Keratinocyte (primary cell): Measurements from ENCODE around the gene CLTB. TPM values are rescaled to one million over a fixed set of nuclear protein-coding genes. Genes with fewer than 3 reads are reported as not detected.

ENCODE experiments used
- DNase-seq: peaks from one replicate; pipeline ENCODE4 v3.0.0-alpha.2; 2011; ENCODE audit warnings: low read depth, missing footprints, low spot score
- FAIRE-seq: peaks from 2 replicates; lab custom pipeline; 2011; peaks lifted over from hg19 to GRCh38; lab: Jason Lieb, UNC
- H2AFZ ChIP-seq: 2 replicates; pipeline ENCODE4 v1.6.0; 2012; ENCODE audit warnings: low read length, control low read depth, inconsistent platforms; ENCODE audit not compliant: control insufficient read depth
- H3K27ac ChIP-seq: 2 replicates; pipeline ENCODE4 v1.5.1; 2011; ENCODE audit warnings: low read length; ENCODE audit not compliant: control insufficient read depth, insufficient read depth
- H3K27me3 ChIP-seq: 3 replicates; pipeline ENCODE4 v1.6.0; 2011; ENCODE audit warnings: low read length; ENCODE audit not compliant: control insufficient read depth, insufficient read depth; ENCODE audit errors: extremely low read depth
- H3K36me3 ChIP-seq, 2 experiments: 2 replicates in 1 of 2; 3 replicates in 1 of 2; pipeline ENCODE4 v1.5.1; 2011; ENCODE audit warnings: low read length in 2 of 2, mild to moderate bottlenecking in 1 of 2; ENCODE audit not compliant: control insufficient read depth in 2 of 2, insufficient read depth in 2 of 2; ENCODE audit errors: extremely low read depth in 1 of 2
- H3K4me1 ChIP-seq: 3 replicates; pipeline ENCODE4 v1.5.1; 2011; ENCODE audit warnings: low read length; ENCODE audit not compliant: control insufficient read depth, insufficient read depth; ENCODE audit errors: extremely low read depth
- H3K4me2 ChIP-seq: 3 replicates; pipeline ENCODE4 v1.6.0; 2011; ENCODE audit warnings: low read depth, low read length; ENCODE audit not compliant: control insufficient read depth, insufficient read depth; ENCODE audit errors: extremely low read depth
- H3K4me3 ChIP-seq, 3 experiments: fragments of 200-600 bp in 1 of 3; sonication (generic) in 1 of 3; 2 replicates in 2 of 3; 3 replicates in 1 of 3; pipeline ENCODE4 v1.5.1; 2011 to 2016; ENCODE audit warnings: low read length in 3 of 3, mild to moderate bottlenecking in 3 of 3, control low read depth in 2 of 3, inconsistent platforms in 1 of 3, low read depth in 1 of 3, mixed read lengths in 1 of 3, mixed run types in 1 of 3, moderate library complexity in 1 of 3; ENCODE audit not compliant: control insufficient read depth in 2 of 3, insufficient read depth in 2 of 3; ENCODE audit errors: extremely low read depth in 1 of 3
- H3K79me2 ChIP-seq: 2 replicates; pipeline ENCODE4 v1.6.0; 2012; ENCODE audit warnings: low read length; ENCODE audit not compliant: control insufficient read depth, insufficient read depth
- H3K9ac ChIP-seq: 3 replicates; pipeline ENCODE4 v1.6.0; 2011; ENCODE audit warnings: low read length; ENCODE audit not compliant: control insufficient read depth, insufficient read depth; ENCODE audit errors: extremely low read depth
- H3K9me1 ChIP-seq: 3 replicates; pipeline ENCODE4 v1.6.0; 2011; ENCODE audit warnings: low read length; ENCODE audit not compliant: control insufficient read depth, insufficient read depth; ENCODE audit errors: extremely low read depth
- H3K9me3 ChIP-seq: 2 replicates; pipeline ENCODE4 v1.5.1; 2012; ENCODE audit warnings: low read depth, low read length; ENCODE audit not compliant: control insufficient read depth
- H4K20me1 ChIP-seq: 3 replicates; pipeline ENCODE4 v1.6.0; 2011; ENCODE audit warnings: low read length; ENCODE audit not compliant: control insufficient read depth, insufficient read depth; ENCODE audit errors: extremely low read depth
- CTCF ChIP-seq, 3 experiments: IDR thresholded peaks in 1 of 3; conservative IDR thresholded peaks in 1 of 3; optimal IDR thresholded peaks in 1 of 3; 2 replicates in 2 of 3; 3 replicates in 1 of 3; pipeline versions ENCODE3 to v1.5.1; 2011; ENCODE audit warnings: low read length in 3 of 3, mild to moderate bottlenecking in 3 of 3, moderate library complexity in 2 of 3, control low read depth in 1 of 3, inconsistent platforms in 1 of 3; ENCODE audit not compliant: insufficient read depth in 2 of 3; ENCODE audit errors: extremely low read depth in 1 of 3
- EZH2 ChIP-seq: IDR thresholded peaks from one replicate; pipeline ENCODE4 v1.6.1; 2012; ENCODE audit warnings: inconsistent platforms, mild to moderate bottlenecking, low read length, moderate library complexity
- dilution Hi-C: fragments of 300-500 bp; cut with MboI; formaldehyde crosslinking; loops from one replicate; pipeline ENCODE4 v1.7.0; 2020; ENCODE audit warnings: low sequenced_read_pairs; ENCODE audit not compliant: extremely low pct_ligation_motif_present
- polyA plus RNA-seq, 5 experiments: library from polyadenylated mRNA; depleted of rRNA in 3 of 5; stranded (reverse) in 3 of 5; stranded (forward) in 1 of 5; unstranded in 1 of 5; fragments of >200 nt; gene quantifications; 1 replicate in 1 of 5; 2 replicates in 3 of 5; 3 replicates in 1 of 5; pipeline versions ENCODE4 v1.2.1 to v1.2.3, GENCODE V29; 2011 to 2012; ENCODE audit warnings: missing spikeins in 2 of 5, low read depth in 1 of 5, low replicate concordance in 1 of 5

The CLTB gene
- polyA plus RNA-seq, 1 donor (not counting 4 experiments of a cell fraction or from before 2014, with no cell fraction given) = 326 TPM

- dilution Hi-C loops = no loop called here
- TF ChIP-seq CTCF (optimal IDR thresholded peaks at IDR 0.05 in 1 of 3, IDR thresholded peaks at IDR 0.05 in 1 of 3, conservative IDR thresholded peaks at IDR 0.05 in 1 of 3; ENCODE audit: extremely low read depth in 1 of 3, insufficient read depth in 2 of 3, low read length in 3 of 3) (no peak), EZH2 (no peak)
- no peak for FAIRE-seq
Measured at GRCh38 chr5:176394096-176394495, 22.2 kb downstream of the CLTB start.

GRCh38 chr5:176392526-176392925 is 23.8 kb downstream of the CLTB start:
- FAIRE-seq = no peak
- H3K9ac ChIP-seq = no peak overlapping the region
- no peak overlapping the region for H2AFZ ChIP-seq
- no peak for DNase-seq
- H3K9me3 ChIP-seq = no peaks in the 10 kb centered on the region
- no peaks in the 10 kb centered on the region for H3K9me1 ChIP-seq
- no peak overlapping the region for H3K4me3 ChIP-seq
- H3K27me3 ChIP-seq = no peaks in the 10 kb centered on the region
- dilution Hi-C loops = no loop called here
- peaks cover 49 to 55% of the 10 kb centered on the region in 2 experiments for H3K36me3 ChIP-seq
- peaks cover 27% of the 10 kb centered on the region for H3K79me2 ChIP-seq
- H3K4me1 ChIP-seq = peaks cover 6% of the 10 kb centered on the region
- no peak overlapping the region for H3K27ac ChIP-seq
- no peak overlapping the region for H3K4me2 ChIP-seq
- no peaks in the 10 kb centered on the region for H4K20me1 ChIP-seq
- no peak for TF ChIP-seq CTCF (optimal IDR thresholded peaks at IDR 0.05 in 1 of 3, IDR thresholded peaks at IDR 0.05 in 1 of 3, conservative IDR thresholded peaks at IDR 0.05 in 1 of 3; ENCODE audit: extremely low read depth in 1 of 3, insufficient read depth in 2 of 3, low read length in 3 of 3)

More at GRCh38 chr5:176394096-176394495, 22.2 kb downstream of the CLTB start:
- Histone ChIP-seq H3K9me3 (no peaks in the 10 kb centered on the region), H3K4me2 (no peak overlapping the region), H3K27ac (no peak overlapping the region), H3K9me1 (no peaks in the 10 kb centered on the region), H3K4me1 (peaks cover 6% of the 10 kb centered on the region), H3K79me2 (peaks cover 27% of the 10 kb centered on the region), H4K20me1 (no peaks in the 10 kb centered on the region), H3K27me3 (no peaks in the 10 kb centered on the region), H3K4me3 (no peak overlapping the region), H3K36me3 (peaks cover 56 to 57% of the 10 kb centered on the region in 2 experiments), H2AFZ (no peak overlapping the region), H3K9ac (no peak overlapping the region)
- DNase-seq = no peak
